ENCODE data around the gene HRH2. TPM values are rescaled to one million over a fixed set of nuclear protein-coding genes. Genes with fewer than 3 reads are reported as not detected.

Gene HRH2
- total RNA-seq, 4 donors from 2014 or later = 0.15 to 4.5 (median 1.4) TPM

GRCh38 chr5:175672976-175673648, 15.2 kb downstream of the HRH2 start:
- H3K36me3 ChIP-seq = no peaks in the 10 kb centered on the region
- WGBS, 2 donors = 41 to 42% methylated on average over 12 of the region's 12 CpGs
- peaks cover 0 to 5% (median 0%) of the 10 kb centered on the region in 3 donors for H3K4me1 ChIP-seq
- no peak for DNase-seq
- no peak overlapping the region for H3K27ac ChIP-seq
- H3K27me3 ChIP-seq = peaks cover 0 to 41% (median 0%) of the 10 kb centered on the region in 4 donors
- intact Hi-C loops (cut with DNase I) = no loop called here
- no peak overlapping the region for H3K4me3 ChIP-seq
- TF ChIP-seq POLR2A (IDR thresholded peaks at IDR 0.05) (no peak), CTCF (IDR thresholded peaks at IDR 0.05) (no peak)
- H3K9me3 ChIP-seq = no peaks in the 10 kb centered on the region

GRCh38 chr5:175674731-175675346, 17.0 kb downstream of the HRH2 start:
- TF ChIP-seq POLR2A (IDR thresholded peaks at IDR 0.05) (no peak), CTCF (IDR thresholded peaks at IDR 0.05) (no peak)
- no peaks in the 10 kb centered on the region for H3K36me3 ChIP-seq
- no peaks in the 10 kb centered on the region for H3K9me3 ChIP-seq
- H3K27ac ChIP-seq = no peak overlapping the region
- intact Hi-C loops (cut with DNase I) = no loop called here
- peaks cover 0 to 43% (median 0%) of the 10 kb centered on the region in 4 donors for H3K27me3 ChIP-seq
- H3K4me3 ChIP-seq = no peak overlapping the region
- 79 to 82% methylated on average over 5 of the region's 5 CpGs for WGBS, 2 donors
- DNase-seq = no peak
- H3K4me1 ChIP-seq = peaks cover 0 to 5% (median 0%) of the 10 kb centered on the region in 3 donors

GRCh38 chr5:175675873-175676272, 18.0 kb downstream of the HRH2 start:
- DNase-seq = no peak
- intact Hi-C loops (cut with DNase I) = no loop called here
- no peaks in the 10 kb centered on the region for H3K36me3 ChIP-seq
- WGBS, 2 donors = 56 to 74% methylated on average over 10 of the region's 10 CpGs
- TF ChIP-seq CTCF (IDR thresholded peaks at IDR 0.05) = no peak
- no peak overlapping the region for H3K27ac ChIP-seq
- no peak overlapping the region for H3K4me3 ChIP-seq
- H3K9me3 ChIP-seq = no peaks in the 10 kb centered on the region
- H3K4me1 ChIP-seq = peaks cover 0 to 5% (median 0%) of the 10 kb centered on the region in 3 donors
- H3K27me3 ChIP-seq = peaks cover 0 to 39% (median 0%) of the 10 kb centered on the region in 4 donors

- Histone ChIP-seq H3K36me3 (no peaks in the 10 kb centered on the region), H3K4me3 (no peak overlapping the region), H3K27me3 (peaks cover 0 to 35% (median 0%) of the 10 kb centered on the region in 4 donors), H3K4me1 (no peaks in the 10 kb centered on the region), H3K27ac (no peak overlapping the region), H3K9me3 (no peaks in the 10 kb centered on the region)
- DNase-seq = no peak
- intact Hi-C loops (cut with DNase I) = no loop called here
- TF ChIP-seq CTCF (IDR thresholded peaks at IDR 0.05) (no peak), POLR2A (IDR thresholded peaks at IDR 0.05) (no peak)
- 62 to 70% methylated on average over 11 to 12 of the region's 13 CpGs for WGBS, 2 donors
Measured at GRCh38 chr5:175677571-175677970, 19.7 kb downstream of the HRH2 start.

- peaks cover 0 to 30% (median 0%) of the 10 kb centered on the region in 4 donors for H3K27me3 ChIP-seq
- H3K4me3 ChIP-seq = no peak overlapping the region
- no peaks in the 10 kb centered on the region for H3K4me1 ChIP-seq
- intact Hi-C loops (cut with DNase I) = no loop called here
- no peaks in the 10 kb centered on the region for H3K36me3 ChIP-seq
- 77 to 84% methylated on average over 6 to 10 of the region's 10 CpGs for WGBS, 2 donors
- DNase-seq = no peak
- no peak overlapping the region for H3K27ac ChIP-seq
- H3K9me3 ChIP-seq = no peaks in the 10 kb centered on the region
- TF ChIP-seq CTCF (IDR thresholded peaks at IDR 0.05) (no peak), POLR2A (IDR thresholded peaks at IDR 0.05) (no peak)
Measured at GRCh38 chr5:175678074-175678473, 20.2 kb downstream of the HRH2 start.

All from esophagus squamous epithelium (tissue), 5 donors.